Adrenal gland (tissue), 12 donors: ENCODE measurements around the gene CRX. TPM values are rescaled to one million over a fixed set of nuclear protein-coding genes. Genes with fewer than 3 reads are reported as not detected.
"Not testable (repeated sequence)": the region's sequence is repeated elsewhere in the genome, so short reads cannot be mapped to it uniquely, and the experiment has no call there.

Experiments used
- DNase-seq, 7 donors: peaks; one replicate each; pipeline ENCODE4 v3.0.0-alpha.2; 2019 to 2020
- H3K27ac ChIP-seq, 5 donors: fragments of 200-600 bp; sonication (generic) in 4 of 5; 1 replicate in 3 of 5; 2 replicates in 2 of 5; pipeline versions ENCODE4 v1.5.1 to v1.8.0; 2016 to 2020; ENCODE audit warnings: mild to moderate bottlenecking in 1 of 5
- H3K27me3 ChIP-seq: fragments of 200-600 bp; 2 replicates; pipeline ENCODE4 v1.8.0; 2021
- H3K36me3 ChIP-seq, 2 donors: fragments of 200-600 bp; replicated peaks in 1 of 2; 1 replicate in 1 of 2; 2 replicates in 1 of 2; pipeline versions ENCODE4 v1.5.1 to v1.8.0; 2018 to 2022
- H3K4me1 ChIP-seq, 2 donors: fragments of 200-600 bp; replicated peaks in 1 of 2; 1 replicate in 1 of 2; 2 replicates in 1 of 2; pipeline versions ENCODE4 v1.5.1 to v1.8.0; 2018 to 2021
- H3K4me3 ChIP-seq, 4 donors: fragments of 200-600 bp; sonication (generic) in 3 of 4; one replicate each; pipeline ENCODE4 v1.5.1; 2016 to 2018
- H3K9me3 ChIP-seq, 3 donors: fragments of 200-600 bp; sonication (generic) in 1 of 3; replicated peaks in 1 of 3; 1 replicate in 2 of 3; 2 replicates in 1 of 3; pipeline versions ENCODE4 v1.5.1 to v1.8.0; 2016 to 2021
- POLR2A ChIP-seq, 2 donors: fragments of 450-650 bp; IDR thresholded peaks; one replicate each; pipeline ENCODE4 v1.6.1; 2017; ENCODE audit warnings: antibody characterized with exemption in 2 of 2, mild to moderate bottlenecking in 2 of 2, moderate library complexity in 1 of 2
- WGBS, 4 donors: extraction: QIAGEN DNeasy Blood & Tissue Kit in 2 of 4; methylation state at CpG; one replicate each; pipeline versions ENCODE4 v1.1.5 to v1.1.7; 2013 to 2017; 5-methylcytosine and 5-hydroxymethylcytosine counted together
- intact Hi-C, 2 donors: fragments of 100-400 bp; cut with DNase I; formaldehyde crosslinking; loops; one replicate each; pipeline versions ENCODE4 v1.14.1 to v1.15.0; 2022 to 2023
- polyA plus RNA-seq, 3 donors: library from polyadenylated mRNA; stranded (reverse); fragments of 200-250 nt in 2 of 3; fragments of 350-450 nt in 1 of 3; fragmentation: Illumina TruSeq in 1 of 3; extraction: RNeasy Lipid Tissue Mini Kit (QIAGEN cat#74804) in 1 of 3; gene quantifications; one replicate each; pipeline ENCODE4 v1.2.3, GENCODE V29; 2013 to 2014
- total RNA-seq, 9 donors: library from RNA; depleted of rRNA in 4 of 9; stranded (reverse); fragments of >200 nt in 4 of 9; fragments of 120-200 nt in 1 of 9; fragmentation: NEBNext Ultra II Directional in 1 of 9; extraction: Animal tissue kit (Norgen Biotek cat#: 25700) in 1 of 9; gene quantifications; one replicate each; pipeline versions ENCODE4 v1.1.0 to v1.2.4, GENCODE V29; 2013 to 2023
- TF ChIP-seq, protein P1 (sequence below), 6 experiments: fragments of 450-650 bp in 4 of 6; fragments of 200-600 bp in 2 of 6; sonication (generic) in 1 of 6; IDR thresholded peaks; 1 replicate in 5 of 6; 2 replicates in 1 of 6; pipeline versions ENCODE4 v1.5.1 to v1.8.0; 2016 to 2021; ENCODE audit warnings: antibody characterized with exemption in 6 of 6, mild to moderate bottlenecking in 2 of 6, moderate library complexity in 1 of 6
- donor health status: healthy with polysubstance abuse.
- donor health status: Bipolar disorder and iron deficiency.
- donor health status: DM: yes; HTN: yes; CAD: no.
- donor health status: DM: no; HTN: no; CAD: no.
- donor health status: DM: no; HTN: no; CAD: no.
- donor health status: DM: yes; HTN: yes; CAD: no.

Gene CRX
- total and polyA plus RNA-seq, 12 donors: 0.32 TPM; not detected in 11

DNA sequence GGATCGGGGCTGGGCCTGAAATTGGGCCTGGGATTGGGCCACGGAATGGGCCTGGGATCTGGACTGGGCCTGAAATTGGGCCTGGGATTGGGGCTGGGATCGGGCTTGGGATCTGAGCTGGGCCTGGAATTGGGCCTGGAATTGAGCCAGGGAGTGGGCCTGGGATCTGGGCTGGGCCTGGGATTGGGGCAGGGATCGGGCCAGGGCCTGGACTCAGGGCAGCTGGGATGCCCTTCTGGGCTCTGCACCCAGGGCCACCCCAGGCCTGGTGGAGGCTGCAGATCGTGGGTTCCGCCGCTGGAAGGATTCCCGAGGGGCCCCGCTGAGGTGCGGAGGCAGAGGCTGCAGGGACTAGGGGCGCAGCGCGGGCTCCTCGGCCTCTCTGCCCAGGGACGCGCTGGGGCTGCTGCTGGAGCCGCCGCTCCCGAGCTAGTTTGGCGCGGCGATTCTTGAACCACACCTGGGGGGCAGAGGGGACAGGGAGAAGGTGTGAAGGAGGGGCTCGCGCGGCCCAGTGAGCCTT lies 19.2 kb upstream of the CRX start:
- no peak for DNase-seq
- H3K36me3 ChIP-seq: no peaks in the 10 kb centered on the region
- no peaks in the 10 kb centered on the region for H3K9me3 ChIP-seq
- no peak overlapping the region for H3K4me3 ChIP-seq
- H3K4me1 ChIP-seq: no peaks in the 10 kb centered on the region
- peaks cover 5% of the 10 kb centered on the region for H3K27me3 ChIP-seq
- WGBS, 4 donors: 88 to 100% (median 90%) methylated on average over 2 to 18 of the region's 25 CpGs; no CpG with 5 or more reads in 1 of the 4 donors
- H3K27ac ChIP-seq: no peak overlapping the region
- intact Hi-C loops: no loop called here
- no peak for TF ChIP-seq POLR2A (IDR thresholded peaks at IDR 0.05)
- TF ChIP-seq, protein P1, sequence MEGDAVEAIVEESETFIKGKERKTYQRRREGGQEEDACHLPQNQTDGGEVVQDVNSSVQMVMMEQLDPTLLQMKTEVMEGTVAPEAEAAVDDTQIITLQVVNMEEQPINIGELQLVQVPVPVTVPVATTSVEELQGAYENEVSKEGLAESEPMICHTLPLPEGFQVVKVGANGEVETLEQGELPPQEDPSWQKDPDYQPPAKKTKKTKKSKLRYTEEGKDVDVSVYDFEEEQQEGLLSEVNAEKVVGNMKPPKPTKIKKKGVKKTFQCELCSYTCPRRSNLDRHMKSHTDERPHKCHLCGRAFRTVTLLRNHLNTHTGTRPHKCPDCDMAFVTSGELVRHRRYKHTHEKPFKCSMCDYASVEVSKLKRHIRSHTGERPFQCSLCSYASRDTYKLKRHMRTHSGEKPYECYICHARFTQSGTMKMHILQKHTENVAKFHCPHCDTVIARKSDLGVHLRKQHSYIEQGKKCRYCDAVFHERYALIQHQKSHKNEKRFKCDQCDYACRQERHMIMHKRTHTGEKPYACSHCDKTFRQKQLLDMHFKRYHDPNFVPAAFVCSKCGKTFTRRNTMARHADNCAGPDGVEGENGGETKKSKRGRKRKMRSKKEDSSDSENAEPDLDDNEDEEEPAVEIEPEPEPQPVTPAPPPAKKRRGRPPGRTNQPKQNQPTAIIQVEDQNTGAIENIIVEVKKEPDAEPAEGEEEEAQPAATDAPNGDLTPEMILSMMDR (IDR thresholded peaks at IDR 0.05): no peak

DNA sequence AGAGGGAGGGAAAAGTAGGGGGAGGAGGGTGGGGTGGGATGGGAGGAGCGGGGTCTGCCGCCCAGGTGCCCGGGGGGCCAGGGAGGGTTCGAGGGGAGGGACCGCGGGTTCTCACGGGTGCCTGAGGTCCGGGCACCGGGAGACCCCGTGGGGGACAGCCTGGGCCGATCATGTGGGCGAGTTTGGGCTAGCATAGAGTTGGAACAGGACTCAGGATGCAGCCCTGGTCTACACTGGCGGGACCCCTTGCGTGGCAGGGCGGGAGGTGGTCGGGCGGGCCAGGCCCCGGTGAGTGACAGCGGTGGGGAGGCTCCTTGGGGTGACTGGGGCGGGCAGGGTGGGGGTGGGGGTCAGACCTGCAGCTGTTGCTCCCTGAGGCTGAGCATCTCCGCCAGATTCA lies 18.6 kb upstream of the CRX start:
- DNase-seq, H3K27ac ChIP-seq, intact Hi-C loops, H3K4me1 ChIP-seq, H3K27me3 ChIP-seq, H3K9me3 ChIP-seq, H3K36me3 ChIP-seq, H3K4me3 ChIP-seq: not testable (repeated sequence)
- WGBS, 4 donors: 71 to 86% (median 82%) methylated on average over 9 to 20 of the region's 21 CpGs

- H3K4me3 ChIP-seq, H3K9me3 ChIP-seq, H3K4me1 ChIP-seq, intact Hi-C loops, H3K36me3 ChIP-seq, H3K27me3 ChIP-seq, DNase-seq, H3K27ac ChIP-seq: not testable (repeated sequence)
- 85 to 97% methylated on average over 9 to 10 of the region's 12 CpGs; no CpG with 5 or more reads in 2 of the 4 donors for WGBS, 4 donors
Measured at GRCh38 chr19:47803671-47804070, 18.1 kb upstream of the CRX start.

DNA sequence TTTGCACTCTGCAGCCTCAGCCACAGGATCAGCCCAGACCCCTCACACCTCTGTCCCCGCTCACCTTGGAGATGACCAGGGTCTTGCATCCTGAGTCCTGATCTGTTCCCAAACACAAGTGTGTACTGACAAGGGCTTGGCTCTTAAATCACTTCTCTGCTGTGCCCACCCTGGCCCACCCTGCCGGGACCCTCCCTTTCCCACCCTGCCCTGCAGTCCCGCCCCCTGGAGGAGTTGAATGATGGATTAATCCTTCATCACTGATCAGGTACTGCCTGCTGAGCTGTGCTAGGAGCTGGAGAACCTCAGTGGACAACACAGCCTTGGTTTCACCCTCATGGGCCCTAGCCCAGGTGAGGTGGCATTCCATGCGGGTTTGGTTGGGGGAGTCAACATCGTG lies 17.3 kb upstream of the CRX start, which contains the start of gene TPRX1:
TPRX1 (minus strand) TSS at position 101 of the 400 bp plus-strand sequence; CDS start at position 89, 12 bp downstream.
- intact Hi-C loops, H3K4me1 ChIP-seq, H3K27me3 ChIP-seq, H3K36me3 ChIP-seq, DNase-seq, H3K9me3 ChIP-seq, H3K27ac ChIP-seq, H3K4me3 ChIP-seq: not testable (repeated sequence)
- WGBS, 4 donors: 79 to 95% (median 80%) methylated on average over 2 to 5 of the region's 5 CpGs; no CpG with 5 or more reads in 1 of the 4 donors

GRCh38 chr19:47805313-47805712 lies 16.4 kb upstream of the CRX start:
- no peak for DNase-seq
- intact Hi-C loops: no loop called here
- whole genome bisulfite sequencing, 4 donors: 73 to 85% (median 78%) methylated on average over 9 to 10 of the region's 10 CpGs
- no peak overlapping the region for H3K27ac ChIP-seq
- H3K4me1 ChIP-seq: no peaks in the 10 kb centered on the region
- H3K27me3 ChIP-seq: no peaks in the 10 kb centered on the region
- H3K4me3 ChIP-seq: no peak overlapping the region
- H3K9me3 ChIP-seq: no peaks in the 10 kb centered on the region
- H3K36me3 ChIP-seq: no peaks in the 10 kb centered on the region
- no peak for TF ChIP-seq POLR2A (IDR thresholded peaks at IDR 0.05)
- TF ChIP-seq, protein P1 (IDR thresholded peaks at IDR 0.05): no peak

DNA sequence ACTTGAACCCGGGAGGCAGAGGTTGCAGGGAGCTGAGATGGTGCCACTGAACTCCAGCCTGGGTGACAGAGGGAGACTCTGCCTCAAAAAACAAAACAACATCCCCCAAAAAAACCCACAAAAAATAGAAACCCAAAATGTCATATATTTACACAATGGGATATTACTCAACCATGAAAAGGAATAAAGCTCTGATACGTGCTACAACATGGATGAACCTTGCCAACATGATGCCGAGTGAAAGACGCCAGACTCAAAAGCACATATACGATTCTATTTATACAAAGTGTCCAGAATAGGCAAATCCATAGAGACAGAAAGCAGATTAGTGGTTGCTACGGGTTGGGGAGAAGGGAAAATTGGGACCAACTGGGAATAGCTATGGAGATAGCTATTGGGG lies 15.3 kb upstream of the CRX start:
- no peak for TF ChIP-seq POLR2A (IDR thresholded peaks at IDR 0.05)
- TF ChIP-seq, protein P1 (IDR thresholded peaks at IDR 0.05): no peak
- Histone ChIP-seq H3K27me3 (no peaks in the 10 kb centered on the region), H3K9me3 (no peaks in the 10 kb centered on the region), H3K36me3 (no peaks in the 10 kb centered on the region), H3K4me1 (no peaks in the 10 kb centered on the region), H3K27ac (no peak overlapping the region), H3K4me3 (no peak overlapping the region)
- 82 to 89% (median 84%) methylated on average over 6 of the region's 6 CpGs for WGBS, 4 donors
- DNase-seq: no peak
- intact Hi-C loops: no loop called here
